GM13977 (cell line): Measurements from ENCODE around the gene RSBN1L.
"Not testable (repeated sequence)": the region's sequence is repeated elsewhere in the genome, so short reads cannot be mapped to it uniquely, and the experiment has no call there.

Experiments used
- DNase-seq: peaks from one replicate; pipeline ENCODE4 v3.0.0; 2012; ENCODE audit warnings: low spot score
- in situ Hi-C: fragments of 300-500 bp; cut with MboI; formaldehyde crosslinking; loops from one replicate; pipeline ENCODE4 v1.12.0; 2022; ENCODE audit warnings: low sequenced_read_pairs, low pct_unique_long_range_greater_than_20kb, mixed read lengths, inconsistent platforms; ENCODE audit not compliant: unreplicated experiment
- TF ChIP-seq, protein P1 (sequence below): IDR thresholded peaks from 2 replicates; pipeline ENCODE4 v1.5.1; 2012; ENCODE audit warnings: mild to moderate bottlenecking, control low read depth; ENCODE audit not compliant: insufficient read depth; ENCODE audit errors: extremely low read depth, missing control alignments

Gene RSBN1L

GRCh38 chr7:77702968-77703472, 6.8 kb downstream of the RSBN1L start:
- in situ Hi-C loops = no loop called here
- TF ChIP-seq, protein P1, sequence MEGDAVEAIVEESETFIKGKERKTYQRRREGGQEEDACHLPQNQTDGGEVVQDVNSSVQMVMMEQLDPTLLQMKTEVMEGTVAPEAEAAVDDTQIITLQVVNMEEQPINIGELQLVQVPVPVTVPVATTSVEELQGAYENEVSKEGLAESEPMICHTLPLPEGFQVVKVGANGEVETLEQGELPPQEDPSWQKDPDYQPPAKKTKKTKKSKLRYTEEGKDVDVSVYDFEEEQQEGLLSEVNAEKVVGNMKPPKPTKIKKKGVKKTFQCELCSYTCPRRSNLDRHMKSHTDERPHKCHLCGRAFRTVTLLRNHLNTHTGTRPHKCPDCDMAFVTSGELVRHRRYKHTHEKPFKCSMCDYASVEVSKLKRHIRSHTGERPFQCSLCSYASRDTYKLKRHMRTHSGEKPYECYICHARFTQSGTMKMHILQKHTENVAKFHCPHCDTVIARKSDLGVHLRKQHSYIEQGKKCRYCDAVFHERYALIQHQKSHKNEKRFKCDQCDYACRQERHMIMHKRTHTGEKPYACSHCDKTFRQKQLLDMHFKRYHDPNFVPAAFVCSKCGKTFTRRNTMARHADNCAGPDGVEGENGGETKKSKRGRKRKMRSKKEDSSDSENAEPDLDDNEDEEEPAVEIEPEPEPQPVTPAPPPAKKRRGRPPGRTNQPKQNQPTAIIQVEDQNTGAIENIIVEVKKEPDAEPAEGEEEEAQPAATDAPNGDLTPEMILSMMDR = no peak
- no peak for DNase-seq

DNA sequence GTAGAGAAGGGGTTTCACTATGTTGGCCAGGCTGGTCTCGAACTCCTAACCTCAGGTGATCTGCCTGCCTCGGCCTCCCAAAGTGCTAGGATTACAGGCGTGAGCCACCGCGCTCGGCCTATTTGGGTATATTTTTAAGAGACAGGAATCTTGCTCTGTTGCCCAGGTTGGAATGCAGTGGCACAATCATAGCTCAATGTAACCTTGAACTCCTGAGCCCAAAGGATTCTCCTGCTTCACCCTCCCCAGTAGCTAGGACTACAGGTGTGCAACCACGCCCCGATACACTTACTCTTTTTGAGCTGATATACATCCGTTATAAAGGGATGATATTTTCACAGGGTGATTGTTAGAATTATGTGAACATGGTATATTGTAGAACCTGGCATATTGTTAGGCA, 7.4 kb downstream of the RSBN1L start:
- DNase-seq, in situ Hi-C loops: not testable (repeated sequence)

GRCh38 chr7:77707504-77707992, 11.3 kb downstream of the RSBN1L start:
- in situ Hi-C loops = no loop called here
- no peak for DNase-seq
- TF ChIP-seq, protein P1 = no peak

GRCh38 chr7:77710067-77710466, 13.8 kb downstream of the RSBN1L start:
- in situ Hi-C loops = no loop called here
- DNase-seq = no peak
- TF ChIP-seq, protein P1 = no peak

- in situ Hi-C loops = no loop called here
- TF ChIP-seq, protein P1 = no peak
- DNase-seq = no peak
Measured at GRCh38 chr7:77710861-77711260, 14.6 kb downstream of the RSBN1L start.

- TF ChIP-seq, protein P1 = no peak
- in situ Hi-C loops = no loop called here
- DNase-seq = no peak
Measured at GRCh38 chr7:77714195-77714594, 17.9 kb downstream of the RSBN1L start.

- DNase-seq, in situ Hi-C loops: not testable (repeated sequence)
Measured at GRCh38 chr7:77714931-77715330, 18.7 kb downstream of the RSBN1L start.

DNA sequence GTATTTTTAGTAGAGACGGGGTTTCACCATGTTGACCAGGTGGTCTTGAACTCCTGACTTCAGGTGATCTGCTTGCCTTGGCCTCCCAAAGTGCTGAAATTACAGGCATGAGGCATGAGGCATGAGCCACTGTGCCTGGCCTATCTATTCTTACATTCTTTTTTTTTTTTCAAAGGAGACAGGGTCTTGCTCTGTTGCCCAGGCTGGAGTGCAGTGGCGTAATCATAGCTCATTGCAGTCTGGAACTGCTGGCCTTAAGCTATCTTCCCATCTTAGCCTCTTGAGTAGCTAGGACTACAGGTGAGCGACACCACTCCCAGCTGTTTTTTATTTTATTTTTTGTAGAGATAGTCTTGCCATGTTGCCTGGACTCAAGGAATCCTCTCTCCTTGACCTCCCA, 20.5 kb downstream of the RSBN1L start:
- in situ Hi-C loops = no loop called here
- DNase-seq = no peak
- TF ChIP-seq, protein P1 = no peak

DNA sequence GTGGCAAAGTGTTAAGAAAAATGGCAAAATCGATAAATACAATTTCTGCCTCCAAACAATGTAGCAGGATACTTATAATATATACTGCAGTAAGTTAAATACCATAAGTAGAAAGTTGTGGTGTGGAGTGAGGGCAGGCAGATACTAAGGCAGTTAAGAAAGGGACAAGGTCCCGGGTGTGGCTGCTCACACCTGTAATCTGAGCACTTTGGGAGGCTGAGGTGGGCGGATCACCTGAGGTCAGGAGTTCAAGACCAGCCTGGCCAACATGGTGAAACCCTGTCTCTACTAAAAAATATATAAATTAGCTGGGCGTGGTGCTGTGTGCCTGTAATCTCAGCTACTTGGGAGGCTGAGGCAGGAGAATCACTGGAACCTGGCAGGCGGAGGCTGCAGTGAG, 21.3 kb downstream of the RSBN1L start:
- in situ Hi-C loops, DNase-seq: not testable (repeated sequence)
